Activated naive CD8-positive, alpha-beta T cell treated with anti-CD3 and anti-CD28 coated beads, Interleukin-2, amount 50 U/mL, for 16 hours (primary cell): ENCODE data around the gene AIFM3.

ENCODE experiments used
- DNase-seq: peaks from one replicate; pipeline ENCODE4 v3.0.0-alpha.2; 2020; ENCODE audit warnings: low read depth, low spot score

Gene AIFM3

GRCh38 chr22:20975541-20976290, 8.7 kb downstream of the AIFM3 start:
- DNase-seq: no peak

- no peak for DNase-seq
Measured at GRCh38 chr22:20976291-20976877, 9.3 kb downstream of the AIFM3 start.

GRCh38 chr22:20977019-20977418, 10.0 kb downstream of the AIFM3 start:
- DNase-seq: no peak

GRCh38 chr22:20977516-20978170, 10.6 kb downstream of the AIFM3 start:
- no peak for DNase-seq

GRCh38 chr22:20978419-20978818, 11.4 kb downstream of the AIFM3 start:
- no peak for DNase-seq

- peak; percentile 46 for DNase-seq
Measured at GRCh38 chr22:20979243-20979809, 12.3 kb downstream of the AIFM3 start.

GRCh38 chr22:20979940-20980453, 12.9 kb downstream of the AIFM3 start:
- no peak for DNase-seq

- no peak for DNase-seq
Measured at GRCh38 chr22:20980523-20980922, 13.5 kb downstream of the AIFM3 start.

- no peak for DNase-seq
Measured at GRCh38 chr22:20980938-20981722, 14.1 kb downstream of the AIFM3 start.

GRCh38 chr22:20981787-20982562, 14.9 kb downstream of the AIFM3 start, which contains the start of gene LZTR1:
LZTR1 (plus strand) TSS chr22:20982297; CDS start chr22:20982372, 75 bp downstream.
- DNase-seq: peak; percentile 41

- no peak for DNase-seq
Measured at GRCh38 chr22:20982563-20982882, 15.5 kb downstream of the AIFM3 start.

GRCh38 chr22:20983081-20983771, 16.2 kb downstream of the AIFM3 start:
- DNase-seq: no peak

- DNase-seq: no peak
Measured at GRCh38 chr22:20985720-20986119, 18.7 kb downstream of the AIFM3 start.

GRCh38 chr22:20986365-20986764, 19.3 kb downstream of the AIFM3 start:
- DNase-seq: no peak

- no peak for DNase-seq
Measured at GRCh38 chr22:20987375-20987774, 20.3 kb downstream of the AIFM3 start.

GRCh38 chr22:20988573-20989322, 21.7 kb downstream of the AIFM3 start:
- DNase-seq: no peak

- DNase-seq: no peak
Measured at GRCh38 chr22:20989323-20990138, 22.5 kb downstream of the AIFM3 start.
